Breast epithelium (tissue), 3 donors: ENCODE measurements around the gene OBI1.

Source experiments
- POLR2A ChIP-seq: fragments of 450-650 bp; IDR thresholded peaks from one replicate; pipeline ENCODE4 v1.6.1; 2016; ENCODE audit warnings: antibody characterized with exemption, mild to moderate bottlenecking, moderate library complexity
- TF ChIP-seq, protein P1 (sequence below), 3 donors: fragments of 450-650 bp; IDR thresholded peaks; one replicate each; pipeline ENCODE4 v1.5.1; 2016 to 2017; ENCODE audit warnings: antibody characterized with exemption in 3 of 3, mild to moderate bottlenecking in 3 of 3, moderate library complexity in 3 of 3

DNA sequence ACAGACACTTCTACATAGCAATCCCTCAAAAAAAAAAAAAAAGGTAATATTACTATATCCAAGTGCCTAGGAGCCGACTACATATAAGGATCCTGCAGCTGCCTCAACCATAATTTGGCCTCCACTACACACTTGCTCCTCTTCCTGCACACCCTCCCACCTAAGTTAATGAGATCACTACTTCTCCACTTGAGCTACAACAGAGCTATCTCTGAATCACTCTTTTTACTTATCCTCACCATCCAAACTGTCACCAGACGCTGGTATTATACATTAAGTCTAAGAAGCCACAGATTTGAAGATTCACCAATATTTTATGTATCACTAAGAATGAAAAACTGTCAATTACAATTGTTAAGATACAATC lies 8.3 kb downstream of the OBI1 start:
- TF ChIP-seq POLR2A: no peak
- TF ChIP-seq, protein P1, sequence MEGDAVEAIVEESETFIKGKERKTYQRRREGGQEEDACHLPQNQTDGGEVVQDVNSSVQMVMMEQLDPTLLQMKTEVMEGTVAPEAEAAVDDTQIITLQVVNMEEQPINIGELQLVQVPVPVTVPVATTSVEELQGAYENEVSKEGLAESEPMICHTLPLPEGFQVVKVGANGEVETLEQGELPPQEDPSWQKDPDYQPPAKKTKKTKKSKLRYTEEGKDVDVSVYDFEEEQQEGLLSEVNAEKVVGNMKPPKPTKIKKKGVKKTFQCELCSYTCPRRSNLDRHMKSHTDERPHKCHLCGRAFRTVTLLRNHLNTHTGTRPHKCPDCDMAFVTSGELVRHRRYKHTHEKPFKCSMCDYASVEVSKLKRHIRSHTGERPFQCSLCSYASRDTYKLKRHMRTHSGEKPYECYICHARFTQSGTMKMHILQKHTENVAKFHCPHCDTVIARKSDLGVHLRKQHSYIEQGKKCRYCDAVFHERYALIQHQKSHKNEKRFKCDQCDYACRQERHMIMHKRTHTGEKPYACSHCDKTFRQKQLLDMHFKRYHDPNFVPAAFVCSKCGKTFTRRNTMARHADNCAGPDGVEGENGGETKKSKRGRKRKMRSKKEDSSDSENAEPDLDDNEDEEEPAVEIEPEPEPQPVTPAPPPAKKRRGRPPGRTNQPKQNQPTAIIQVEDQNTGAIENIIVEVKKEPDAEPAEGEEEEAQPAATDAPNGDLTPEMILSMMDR (IDR thresholded peaks at IDR 0.05): no peak
